ENCODE results near the gene MCM3AP.

MCM3AP gene

DNA sequence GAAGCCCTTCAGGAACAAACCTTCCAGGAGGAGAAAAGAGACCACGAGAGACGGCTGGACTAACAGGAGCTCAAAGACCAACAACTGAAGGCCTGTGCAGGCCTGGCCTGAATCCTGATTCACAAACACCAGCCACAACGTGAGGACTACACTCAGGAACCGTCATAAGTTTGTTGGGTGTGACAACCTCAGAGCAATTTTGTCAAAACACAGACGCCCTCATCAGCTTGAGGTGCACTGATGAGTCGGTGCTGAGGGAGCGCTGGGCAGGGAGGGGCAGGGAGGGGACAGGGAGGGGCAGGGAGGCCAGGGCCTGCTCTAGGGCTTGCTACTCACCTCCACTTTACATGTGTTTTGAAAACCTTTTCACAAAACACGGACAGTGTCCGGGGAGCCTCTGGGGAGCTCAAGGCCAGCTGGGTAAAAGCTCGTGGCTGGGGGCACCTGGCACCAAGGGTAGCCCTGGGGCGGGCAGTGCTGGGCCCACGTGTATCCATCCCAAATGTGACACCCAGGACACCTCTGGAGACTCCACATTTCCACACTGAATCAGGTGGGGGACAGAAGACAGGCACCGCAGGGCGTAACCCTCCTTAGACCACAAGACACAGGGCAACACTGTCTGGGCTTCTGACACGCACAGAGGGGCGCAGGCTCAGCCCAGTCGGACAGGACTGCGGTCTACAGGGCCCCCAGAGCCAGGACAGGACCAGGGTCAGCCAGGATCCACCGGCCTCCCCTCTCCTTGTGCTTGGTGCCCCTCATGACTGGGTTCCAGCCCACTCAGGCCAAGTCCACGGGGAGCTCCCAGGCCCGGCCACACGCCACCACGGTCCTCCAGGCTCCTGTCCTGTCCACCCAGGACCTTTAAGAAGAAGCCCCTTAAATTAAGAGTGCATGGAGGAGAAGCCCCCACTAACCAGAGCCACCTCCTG, 73.4 kb downstream of the MCM3AP start:
- Histone ChIP-seq H3K4me1 (ENCODE audit: insufficient read depth, low read length) (no peaks in the 10 kb centered on the region), H2AFZ (ENCODE audit: low read depth, low read length) (no peak overlapping the region), H3K9me3 (ENCODE audit: low read length) (no peaks in the 10 kb centered on the region), H3K27me3 (ENCODE audit: insufficient read depth, low read length) (no peaks in the 10 kb centered on the region), H3K36me3 (ENCODE audit: insufficient read depth, low read length) (peaks cover 67% of the 10 kb centered on the region), H3K4me3 (ENCODE audit: low read length) (no peak overlapping the region)

DNA sequence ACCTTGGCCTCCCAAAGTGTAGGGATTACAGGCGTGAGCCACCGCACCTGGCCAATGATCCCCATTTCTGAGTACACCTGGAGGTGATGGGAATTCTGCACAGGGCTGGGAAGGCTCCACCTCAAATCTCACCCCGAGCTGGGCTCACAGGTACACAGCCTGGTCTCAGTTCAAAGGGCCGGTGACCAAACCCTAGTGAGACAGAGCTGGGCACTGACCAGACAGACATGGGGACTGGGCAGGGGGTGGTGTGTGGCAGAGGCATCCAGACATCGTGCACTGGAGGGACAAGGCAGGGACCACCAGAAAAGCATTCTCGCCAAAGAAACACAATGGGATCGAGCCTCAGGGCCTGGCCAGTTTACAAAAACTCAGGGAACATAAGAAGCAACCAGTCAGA, 74.0 kb downstream of the MCM3AP start:
- H3K4me1 ChIP-seq (ENCODE audit: insufficient read depth, low read length): no peaks in the 10 kb centered on the region
- H2AFZ ChIP-seq (ENCODE audit: low read depth, low read length): no peak overlapping the region
- H3K27me3 ChIP-seq (ENCODE audit: insufficient read depth, low read length): no peaks in the 10 kb centered on the region
- no peaks in the 10 kb centered on the region for H3K9me3 ChIP-seq (ENCODE audit: low read length)
- H3K4me3 ChIP-seq (ENCODE audit: low read length): no peak overlapping the region
- peaks cover 72% of the 10 kb centered on the region for H3K36me3 ChIP-seq (ENCODE audit: insufficient read depth, low read length)

DNA sequence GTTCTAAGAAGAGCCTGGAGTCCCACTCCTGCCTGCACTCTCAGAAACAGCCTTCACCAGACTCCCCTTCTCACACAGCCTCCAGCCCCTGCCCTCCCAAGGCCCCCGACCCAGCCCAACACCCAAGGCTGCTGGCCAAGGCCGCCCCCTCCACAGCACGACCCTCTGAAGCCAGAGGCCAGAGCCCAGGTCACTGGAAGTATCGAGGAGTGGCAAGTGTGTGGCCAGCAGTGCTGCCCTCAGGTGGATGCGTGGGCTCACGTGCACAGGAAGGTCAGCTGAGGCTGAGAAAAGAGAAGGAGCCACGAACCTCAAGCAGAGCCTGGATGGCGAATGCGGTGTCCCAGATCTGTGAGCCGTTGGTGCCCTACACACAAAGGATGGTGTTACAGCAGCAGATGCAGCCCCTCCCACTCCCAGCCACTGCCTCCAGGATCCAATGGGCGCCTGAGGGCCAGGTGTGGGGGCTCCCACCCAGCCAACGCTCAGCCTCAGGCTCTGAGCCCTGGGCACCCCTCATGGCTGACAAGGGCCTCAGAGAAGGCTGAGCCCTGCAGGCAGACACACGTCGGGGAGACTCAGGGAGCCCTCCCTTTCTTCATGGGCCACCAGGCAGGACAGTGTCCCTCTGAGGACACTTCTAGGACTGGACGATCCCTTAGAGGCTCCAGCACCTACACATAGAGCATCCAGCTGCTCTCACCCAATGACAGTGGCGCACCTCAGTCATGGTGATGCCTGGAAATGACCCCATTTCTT, 74.9 kb downstream of the MCM3AP start:
- Histone ChIP-seq H3K4me1 (ENCODE audit: insufficient read depth, low read length) (no peaks in the 10 kb centered on the region), H3K36me3 (ENCODE audit: insufficient read depth, low read length) (peaks cover 72% of the 10 kb centered on the region), H3K27me3 (ENCODE audit: insufficient read depth, low read length) (no peaks in the 10 kb centered on the region), H2AFZ (ENCODE audit: low read depth, low read length) (no peak overlapping the region), H3K9me3 (ENCODE audit: low read length) (no peaks in the 10 kb centered on the region), H3K4me3 (ENCODE audit: low read length) (no peak overlapping the region)

- Histone ChIP-seq H3K9me3 (ENCODE audit: low read length) (no peaks in the 10 kb centered on the region), H3K4me3 (ENCODE audit: low read length) (no peak overlapping the region), H2AFZ (ENCODE audit: low read depth, low read length) (no peak overlapping the region), H3K27me3 (ENCODE audit: insufficient read depth, low read length) (no peaks in the 10 kb centered on the region), H3K36me3 (ENCODE audit: insufficient read depth, low read length) (peaks cover 82% of the 10 kb centered on the region), H3K4me1 (ENCODE audit: insufficient read depth, low read length) (no peaks in the 10 kb centered on the region)
These were observed 76.4 kb downstream of the MCM3AP start for GRCh38 chr21:46208761-46209721.

- Histone ChIP-seq H2AFZ (ENCODE audit: low read depth, low read length) (no peak overlapping the region), H3K4me3 (ENCODE audit: low read length) (no peak overlapping the region), H3K36me3 (ENCODE audit: insufficient read depth, low read length) (peaks cover 84% of the 10 kb centered on the region), H3K9me3 (ENCODE audit: low read length) (no peaks in the 10 kb centered on the region), H3K27me3 (ENCODE audit: insufficient read depth, low read length) (no peaks in the 10 kb centered on the region), H3K4me1 (ENCODE audit: insufficient read depth, low read length) (no peaks in the 10 kb centered on the region)
These were observed 77.4 kb downstream of the MCM3AP start for GRCh38 chr21:46207920-46208591.

DNA sequence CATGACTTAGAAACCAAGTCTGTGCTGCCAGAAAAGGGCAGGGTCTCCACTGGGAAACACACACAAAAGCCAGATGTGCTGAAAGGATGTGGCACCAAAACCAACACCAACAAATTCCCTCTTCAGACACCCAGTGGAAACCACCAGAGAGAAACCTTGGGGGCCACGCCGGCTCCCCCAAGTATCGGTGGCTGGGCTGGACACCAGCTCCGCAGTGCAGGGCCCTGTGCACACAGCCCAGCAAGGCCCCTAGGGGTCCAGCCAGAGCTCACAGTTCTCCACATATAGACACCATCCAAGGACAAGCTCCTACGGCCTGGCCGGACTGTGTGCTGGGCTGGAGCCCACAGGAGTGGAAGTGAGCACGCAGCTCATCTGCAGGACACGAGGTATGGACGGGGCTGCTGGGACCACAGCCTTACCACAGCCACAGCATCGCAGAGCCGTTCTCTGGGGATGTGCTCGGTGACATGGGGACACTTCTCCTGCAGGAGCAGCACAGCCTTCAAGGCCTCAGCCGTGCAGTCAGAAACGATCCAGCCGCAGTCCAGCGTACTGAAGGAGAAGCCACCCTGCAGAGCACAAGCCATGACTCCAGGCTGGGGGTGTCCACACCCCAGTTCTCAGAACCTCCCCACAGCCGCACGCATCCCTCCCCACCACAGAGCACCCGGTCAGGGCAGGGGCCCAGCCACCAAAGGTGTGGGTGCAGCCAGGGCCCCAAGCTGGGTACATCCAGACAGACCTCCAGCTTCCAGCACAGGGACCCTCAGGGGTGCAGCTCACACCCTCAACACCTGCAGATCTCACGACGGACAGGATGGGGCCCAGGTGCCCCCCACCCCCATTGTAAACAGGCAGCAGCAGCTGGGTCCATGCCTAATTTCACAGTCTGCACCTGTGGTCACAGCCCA, 78.1 kb downstream of the MCM3AP start:
- no peaks in the 10 kb centered on the region for H3K27me3 ChIP-seq (ENCODE audit: insufficient read depth, low read length)
- no peak overlapping the region for H3K4me3 ChIP-seq (ENCODE audit: low read length)
- no peak overlapping the region for H2AFZ ChIP-seq (ENCODE audit: low read depth, low read length)
- H3K36me3 ChIP-seq (ENCODE audit: insufficient read depth, low read length): peaks cover 85% of the 10 kb centered on the region
- peaks cover 4% of the 10 kb centered on the region for H3K4me1 ChIP-seq (ENCODE audit: insufficient read depth, low read length)
- H3K9me3 ChIP-seq (ENCODE audit: low read length): no peaks in the 10 kb centered on the region

DNA sequence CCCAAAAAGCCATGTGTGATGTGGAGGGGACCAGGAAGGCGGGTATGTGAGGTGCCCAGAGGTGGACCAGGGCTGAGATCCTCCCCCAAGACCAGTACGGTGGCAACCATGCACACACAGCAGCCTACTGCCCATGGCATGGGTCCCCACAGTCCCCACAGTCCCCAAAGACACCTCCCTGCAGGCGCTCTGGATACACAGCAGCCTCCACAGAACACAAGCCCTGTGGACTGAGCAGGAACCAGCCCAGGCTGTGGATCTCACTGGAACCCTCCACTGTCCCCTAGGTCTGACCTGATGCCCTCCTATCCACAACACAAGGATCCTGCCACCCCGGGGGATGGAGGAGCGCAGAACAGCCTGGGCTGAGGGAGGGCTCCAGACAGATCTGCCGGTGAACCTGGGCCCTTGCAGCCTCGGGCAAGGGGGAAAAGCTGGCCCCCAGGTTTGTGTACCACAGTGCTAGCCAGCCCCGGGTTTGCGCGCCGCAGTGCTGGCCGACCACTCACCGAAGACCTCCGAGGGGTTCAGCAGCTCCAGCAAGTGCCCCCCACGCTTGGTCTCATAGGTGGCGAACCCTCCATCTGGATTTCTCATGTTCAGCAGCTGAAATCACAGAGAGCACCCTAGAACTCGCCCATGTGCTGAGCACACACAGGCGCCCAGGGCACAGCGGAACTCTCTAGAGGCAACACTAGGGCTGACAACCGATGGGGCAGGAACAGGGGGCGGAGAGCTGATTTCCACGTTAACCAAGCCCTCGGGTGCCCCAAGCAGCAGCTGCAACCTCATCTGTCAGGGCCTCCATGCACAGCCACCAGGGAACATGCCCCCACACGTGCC, 79.0 kb downstream of the MCM3AP start:
- peaks cover 4% of the 10 kb centered on the region for H3K4me1 ChIP-seq (ENCODE audit: insufficient read depth, low read length)
- H3K4me3 ChIP-seq (ENCODE audit: low read length): no peak overlapping the region
- H2AFZ ChIP-seq (ENCODE audit: low read depth, low read length): no peak overlapping the region
- H3K27me3 ChIP-seq (ENCODE audit: insufficient read depth, low read length): no peaks in the 10 kb centered on the region
- no peaks in the 10 kb centered on the region for H3K9me3 ChIP-seq (ENCODE audit: low read length)
- peaks cover 79% of the 10 kb centered on the region for H3K36me3 ChIP-seq (ENCODE audit: insufficient read depth, low read length)

GRCh38 chr21:46205766-46206162, 79.6 kb downstream of the MCM3AP start:
- no peaks in the 10 kb centered on the region for H3K9me3 ChIP-seq (ENCODE audit: low read length)
- no peaks in the 10 kb centered on the region for H3K27me3 ChIP-seq (ENCODE audit: insufficient read depth, low read length)
- H3K36me3 ChIP-seq (ENCODE audit: insufficient read depth, low read length): peaks cover 80% of the 10 kb centered on the region
- H3K4me3 ChIP-seq (ENCODE audit: low read length): no peak overlapping the region
- H2AFZ ChIP-seq (ENCODE audit: low read depth, low read length): no peak overlapping the region
- H3K4me1 ChIP-seq (ENCODE audit: insufficient read depth, low read length): peaks cover 4% of the 10 kb centered on the region

DNA sequence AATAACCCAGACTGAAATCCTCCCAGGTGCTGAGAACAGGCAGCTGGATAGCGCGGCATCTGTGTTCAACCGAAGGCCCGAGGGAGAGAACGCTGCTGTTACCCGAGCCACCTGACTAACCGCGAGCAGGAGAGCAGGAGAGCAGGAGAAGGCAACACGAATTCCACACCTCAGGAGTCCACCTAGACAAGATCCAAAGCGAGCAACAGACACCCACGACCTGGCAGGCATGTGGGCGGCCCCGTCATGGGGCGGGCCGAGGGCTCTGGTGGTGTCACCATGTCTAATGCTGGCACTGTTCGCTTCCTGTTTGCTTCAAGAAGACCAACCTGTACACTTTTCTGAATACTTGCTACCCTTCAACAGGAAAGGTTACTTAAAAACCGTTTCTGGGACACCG, 80.2 kb downstream of the MCM3AP start:
- Histone ChIP-seq H2AFZ (ENCODE audit: low read depth, low read length) (no peak overlapping the region), H3K4me3 (ENCODE audit: low read length) (no peak overlapping the region), H3K4me1 (ENCODE audit: insufficient read depth, low read length) (peaks cover 4% of the 10 kb centered on the region), H3K36me3 (ENCODE audit: insufficient read depth, low read length) (peaks cover 82% of the 10 kb centered on the region), H3K9me3 (ENCODE audit: low read length) (no peaks in the 10 kb centered on the region), H3K27me3 (ENCODE audit: insufficient read depth, low read length) (no peaks in the 10 kb centered on the region)

GRCh38 chr21:46203203-46203600, 82.2 kb downstream of the MCM3AP start:
- Histone ChIP-seq H3K4me3 (ENCODE audit: low read length) (no peak overlapping the region), H3K27me3 (ENCODE audit: insufficient read depth, low read length) (no peaks in the 10 kb centered on the region), H3K4me1 (ENCODE audit: insufficient read depth, low read length) (peaks cover 4% of the 10 kb centered on the region), H3K36me3 (ENCODE audit: insufficient read depth, low read length) (peaks cover 81% of the 10 kb centered on the region), H2AFZ (ENCODE audit: low read depth, low read length) (no peak overlapping the region), H3K9me3 (ENCODE audit: low read length) (peaks cover 6% of the 10 kb centered on the region)

DNA sequence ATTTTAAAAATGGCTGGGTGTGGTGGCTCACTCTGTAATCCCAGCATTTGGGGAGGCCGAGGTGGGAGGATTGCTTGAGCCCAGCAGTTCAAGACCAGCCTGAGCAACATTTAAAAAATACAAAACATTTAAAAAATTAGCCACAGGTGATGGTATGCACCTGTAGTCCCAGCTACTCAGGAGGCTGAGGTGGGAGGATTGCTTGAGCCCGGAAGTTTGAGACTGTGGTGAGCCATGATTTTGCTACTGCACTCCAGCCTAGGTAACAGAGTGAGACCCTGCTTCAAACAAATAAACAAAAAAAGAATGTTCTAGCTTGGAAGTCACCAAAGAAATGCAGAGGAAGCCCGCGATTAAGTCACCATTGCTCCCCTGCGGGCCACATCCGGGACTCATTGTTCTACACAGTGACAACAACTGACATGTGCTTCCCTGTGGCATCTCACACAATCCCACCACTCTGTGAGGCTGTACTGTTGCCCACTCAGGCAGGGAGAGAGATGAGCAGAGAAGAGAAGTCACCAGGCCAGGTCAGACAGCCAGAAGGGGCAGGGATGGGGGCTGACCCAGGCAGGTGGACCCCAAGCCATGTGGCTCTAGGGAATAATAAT, 82.7 kb downstream of the MCM3AP start:
- Histone ChIP-seq H3K36me3 (ENCODE audit: insufficient read depth, low read length) (peaks cover 80% of the 10 kb centered on the region), H3K27me3 (ENCODE audit: insufficient read depth, low read length) (no peaks in the 10 kb centered on the region), H2AFZ (ENCODE audit: low read depth, low read length) (no peak overlapping the region), H3K9me3 (ENCODE audit: low read length) (peaks cover 6% of the 10 kb centered on the region), H3K4me1 (ENCODE audit: insufficient read depth, low read length) (peaks cover 4% of the 10 kb centered on the region), H3K4me3 (ENCODE audit: low read length) (no peak overlapping the region)
